Measurements from ENCODE around the gene NEGR1.

Gene NEGR1

DNA sequence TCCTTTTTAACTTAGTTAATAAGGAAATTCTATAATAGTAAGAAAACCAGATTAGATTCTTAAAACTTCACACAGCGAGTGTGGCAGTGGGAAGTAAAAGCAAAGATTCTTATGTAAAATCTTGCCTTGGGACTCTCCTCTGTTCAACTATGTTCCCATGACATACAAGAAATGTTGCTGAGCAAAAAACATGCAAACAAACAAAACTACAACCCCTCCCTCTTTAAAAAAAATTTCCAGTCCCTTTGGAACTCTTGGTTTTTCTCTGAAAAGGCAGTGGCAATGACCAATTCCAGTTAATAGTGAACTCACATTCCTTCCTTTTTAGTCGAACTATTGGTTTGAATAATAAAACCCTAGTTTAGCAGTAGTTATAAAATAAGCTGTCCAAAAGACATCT is 748.4 kb downstream of the NEGR1 start:
- DNase-seq: no peak

DNA sequence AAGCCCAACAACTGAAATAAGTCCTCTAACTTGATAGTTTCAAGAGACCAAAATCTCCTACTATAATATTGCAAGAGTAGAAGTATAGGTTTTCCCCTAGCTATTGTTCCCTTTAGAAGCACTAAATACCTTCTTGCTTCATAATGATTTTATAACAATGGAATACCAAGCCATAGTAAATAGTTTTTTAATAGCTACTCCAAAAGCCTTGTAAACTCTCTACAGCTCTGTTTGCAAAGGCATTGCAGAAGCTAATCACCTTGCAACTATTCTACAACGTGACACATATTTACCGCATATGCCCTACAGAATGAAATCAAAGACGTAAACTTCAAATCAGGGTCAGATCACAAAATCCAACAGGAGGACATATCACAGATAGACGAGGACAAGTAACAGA is 750.0 kb downstream of the NEGR1 start:
- DNase-seq: no peak

DNA sequence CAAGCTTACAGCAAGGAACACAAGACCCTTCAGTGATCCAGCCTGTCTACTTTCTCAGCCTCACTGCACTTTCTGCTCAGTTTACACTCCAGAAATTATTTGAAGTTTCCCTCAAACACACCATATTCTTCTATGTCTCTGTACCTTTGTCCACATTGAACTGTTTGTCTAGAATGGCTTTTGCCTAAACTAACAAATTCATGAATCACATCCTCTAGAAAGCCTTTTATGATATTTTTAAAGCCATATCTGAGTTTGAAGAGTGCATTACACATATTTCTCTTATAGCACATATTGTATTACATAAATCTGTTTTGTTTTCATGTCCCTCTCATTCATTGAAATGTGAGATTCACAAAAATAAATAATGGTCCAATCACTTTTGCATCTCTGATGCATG is 755.5 kb downstream of the NEGR1 start:
- no peak for DNase-seq

DNA sequence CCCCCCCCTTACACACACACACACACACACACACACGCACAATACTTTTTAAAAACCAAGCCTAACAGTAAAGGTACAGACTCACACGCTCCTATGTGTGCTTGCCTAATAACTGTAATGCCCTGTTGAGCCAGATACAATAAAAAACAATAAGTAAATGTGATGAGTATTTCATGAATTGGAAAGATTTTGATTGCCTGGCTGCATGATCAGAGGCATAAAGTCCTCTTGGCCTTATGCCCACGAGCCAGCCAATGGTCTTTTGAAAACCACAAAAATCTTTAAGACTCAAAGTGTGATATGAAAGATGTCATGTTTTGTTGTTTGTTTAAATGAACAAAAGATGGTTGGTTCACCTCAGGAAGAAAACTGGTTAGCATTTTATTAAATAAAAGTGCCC is 759.6 kb downstream of the NEGR1 start:
- no peak for DNase-seq

DNA sequence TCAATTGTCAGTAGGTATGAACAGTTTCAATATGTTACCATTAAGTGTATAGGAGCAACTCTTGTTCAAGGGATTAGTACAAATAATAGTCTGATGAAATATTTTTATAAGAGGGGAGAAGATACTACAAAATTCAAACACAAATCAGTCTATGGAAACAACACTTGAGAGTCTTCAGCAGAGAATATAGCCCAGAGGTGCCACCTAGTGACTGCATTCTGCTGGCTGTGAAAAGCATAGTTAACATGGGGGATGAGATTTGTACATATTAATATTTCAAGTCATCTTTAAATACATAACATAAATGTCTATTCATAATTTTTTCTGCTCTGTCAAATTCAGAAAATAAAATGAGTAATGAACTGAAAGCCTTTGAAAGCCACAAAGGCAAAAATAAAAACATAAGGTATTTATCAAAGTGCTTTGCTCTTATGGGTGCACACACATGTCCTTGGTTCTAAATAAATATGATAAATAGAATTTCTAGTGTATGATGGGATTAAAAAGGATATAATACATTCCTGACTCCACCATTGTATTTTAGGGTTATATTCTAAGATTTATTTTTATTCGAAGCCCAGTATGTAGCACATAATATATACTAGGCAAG is 760.6 kb downstream of the NEGR1 start:
- DNase-seq: no peak

DNA sequence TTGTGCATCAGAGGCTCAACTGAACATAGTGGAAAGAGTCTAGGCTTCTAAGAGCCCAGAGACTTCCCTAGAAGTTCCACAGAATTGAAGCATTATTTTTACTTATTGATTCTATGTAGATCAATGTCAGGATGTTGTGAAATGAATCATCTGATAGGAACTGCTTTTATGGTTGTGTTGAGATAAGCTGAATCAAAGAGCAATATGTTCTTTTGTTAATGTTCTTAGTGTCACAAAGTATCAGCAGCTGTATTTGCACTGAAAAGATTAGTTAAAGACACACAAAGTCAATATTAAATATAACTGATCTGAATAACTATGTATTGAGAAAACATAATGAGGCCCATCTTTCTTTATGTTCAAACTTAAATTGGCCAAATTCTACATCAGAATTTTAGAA is 770.8 kb downstream of the NEGR1 start:
- DNase-seq: no peak

DNA sequence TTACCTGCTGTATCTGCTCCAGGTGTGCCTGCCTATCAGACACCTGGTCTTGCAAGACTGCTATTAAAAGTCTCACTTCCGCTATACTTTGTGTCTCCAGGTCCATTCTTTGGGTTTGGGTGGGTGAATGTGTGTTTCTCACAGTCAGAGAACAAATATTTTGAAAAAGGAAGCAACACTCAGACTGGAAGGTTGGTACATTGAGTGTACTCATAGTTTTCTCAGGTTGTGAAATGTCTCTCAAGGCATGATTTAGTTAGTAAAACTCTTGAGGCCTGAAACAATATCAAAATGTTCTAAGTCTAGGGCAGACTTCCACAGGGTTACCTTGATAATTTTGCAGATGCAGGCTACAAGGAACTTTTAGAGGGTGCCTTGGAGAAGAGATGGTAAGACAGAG is 771.6 kb downstream of the NEGR1 start:
- no peak for DNase-seq

DNA sequence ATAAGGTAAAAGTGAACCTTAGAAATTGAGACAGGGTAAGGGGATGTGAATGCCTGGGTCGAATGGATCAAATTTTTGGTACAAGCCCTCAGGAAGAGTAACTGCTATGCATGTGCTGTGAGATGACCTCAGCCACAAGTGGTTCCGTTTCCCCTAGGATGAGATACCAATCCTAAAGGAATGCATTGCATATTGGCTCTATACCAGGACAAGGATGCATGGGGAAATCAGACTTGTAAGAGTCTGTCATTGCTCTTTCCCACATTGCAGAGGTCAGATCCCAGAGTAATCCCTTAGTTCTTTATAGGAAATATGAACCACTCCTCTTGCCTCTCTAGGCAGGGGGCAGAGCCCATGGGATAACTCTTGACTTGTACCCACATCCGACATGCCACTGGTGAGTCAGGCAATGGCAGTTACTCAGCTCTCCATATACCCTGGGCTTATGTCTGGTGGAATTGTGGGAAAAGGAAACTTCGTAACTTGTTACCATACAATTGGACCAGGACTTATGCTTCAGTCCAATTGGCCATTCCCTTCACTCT is 773.2 kb downstream of the NEGR1 start:
- DNase-seq: no peak

DNA sequence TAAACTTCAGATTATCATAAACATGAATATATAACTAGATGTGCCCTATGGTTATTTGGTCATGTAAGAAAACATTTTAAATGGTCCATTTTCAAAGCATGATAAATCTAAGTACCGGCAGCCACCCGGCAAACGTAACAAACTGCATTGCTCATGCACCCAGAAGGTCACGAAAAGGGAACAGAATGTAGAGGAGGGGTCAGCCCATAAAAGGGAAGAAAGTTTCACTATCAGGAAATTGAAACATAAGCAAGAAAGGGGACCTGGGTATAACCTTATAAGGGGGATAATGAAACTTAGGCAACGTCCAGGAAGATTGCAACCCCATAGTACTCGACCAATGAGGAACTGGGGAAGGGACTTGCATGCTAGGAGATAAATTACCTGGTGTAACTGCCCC is 780.3 kb downstream of the NEGR1 start:
- DNase-seq: no peak

DNA sequence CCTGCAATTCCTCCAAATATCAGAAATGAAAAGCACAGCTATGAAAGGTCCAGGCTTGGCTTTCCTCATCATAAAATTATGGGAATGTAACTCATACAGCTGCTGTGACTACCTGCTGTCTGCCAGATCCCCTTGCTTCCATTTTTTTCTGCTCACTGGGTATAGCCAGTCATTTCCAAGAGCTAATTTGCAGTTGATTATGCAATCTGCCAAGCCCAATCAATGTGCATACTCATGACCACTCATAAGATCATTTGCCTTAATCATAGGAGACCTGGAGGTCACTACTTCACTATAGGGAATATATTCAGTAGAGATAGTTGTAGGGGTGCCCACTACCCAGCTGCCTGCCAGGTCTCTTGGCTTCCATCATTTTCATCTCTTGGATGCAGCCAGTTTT is 783.8 kb downstream of the NEGR1 start:
- no peak for DNase-seq

DNA sequence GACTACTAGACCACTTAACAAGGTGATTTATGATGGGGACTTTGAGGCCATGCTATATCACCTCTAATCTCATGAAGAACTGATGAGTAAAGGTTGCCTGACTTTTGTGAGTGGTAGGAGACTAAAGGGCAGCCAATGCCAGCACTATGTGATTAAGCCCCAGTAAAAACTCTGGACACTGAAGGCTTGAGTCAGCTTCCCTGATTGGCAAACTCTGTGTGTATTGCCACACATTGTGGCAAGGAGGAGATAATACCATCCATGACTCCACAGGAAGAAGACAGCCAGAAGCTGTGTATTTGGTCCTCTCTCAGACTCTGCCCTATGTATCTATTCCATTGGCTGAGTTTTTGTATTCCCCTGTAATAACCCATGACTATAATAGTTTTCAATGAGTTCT is 788.2 kb downstream of the NEGR1 start:
- no peak for DNase-seq

DNA sequence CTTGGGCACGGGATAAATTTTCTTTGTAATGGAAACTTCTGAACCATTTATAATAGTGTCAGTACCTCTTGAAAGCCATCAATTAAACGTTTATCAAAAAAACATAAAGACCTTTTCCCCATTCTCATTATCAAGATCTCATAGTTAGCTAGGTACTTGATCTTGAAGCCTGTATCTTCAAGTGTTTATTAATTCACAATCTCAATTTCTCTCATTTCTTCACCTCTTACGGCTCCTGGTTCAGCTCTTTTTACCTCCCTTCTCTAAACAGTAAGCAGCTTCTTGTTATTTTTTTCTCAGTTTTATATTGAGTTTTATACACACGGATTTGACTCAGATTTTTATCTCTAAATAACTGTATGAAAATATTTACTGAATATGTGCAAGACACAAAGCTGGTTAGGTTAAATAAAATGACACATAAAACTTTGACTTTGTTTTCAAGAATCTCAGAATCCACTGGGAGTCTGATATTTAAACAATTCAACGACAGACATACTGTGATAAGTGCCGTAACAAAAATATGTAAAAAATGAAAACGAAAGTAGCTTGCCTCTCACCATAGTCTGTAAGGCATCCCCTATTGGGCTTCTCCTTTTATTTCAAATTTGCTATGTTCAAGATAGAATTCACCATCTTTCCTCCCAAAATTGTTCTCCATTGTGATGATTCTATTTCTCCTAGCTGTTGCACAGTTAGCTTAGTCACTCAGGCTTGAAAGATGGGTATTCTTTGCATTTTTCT is 789.9 kb downstream of the NEGR1 start:
- DNase-seq: no peak

DNA sequence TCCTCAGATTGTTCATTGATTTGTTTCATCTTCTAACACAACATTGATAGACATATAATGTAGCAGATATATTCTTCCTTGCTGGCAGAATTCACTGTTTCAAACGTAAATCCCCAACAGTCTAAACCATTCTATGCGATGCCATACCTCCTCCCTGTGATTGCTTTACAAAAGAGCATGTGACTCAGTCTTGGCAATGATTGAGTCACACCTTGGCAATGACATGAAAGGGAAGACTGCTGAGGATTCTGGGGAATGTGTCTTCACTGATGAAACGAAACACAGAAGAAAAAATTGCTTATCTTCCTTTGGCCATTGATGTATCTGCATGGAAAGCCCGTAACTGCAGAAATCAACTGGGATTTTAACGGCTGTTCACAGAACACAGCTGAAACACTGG is 791.9 kb downstream of the NEGR1 start:
- no peak for DNase-seq

DNA sequence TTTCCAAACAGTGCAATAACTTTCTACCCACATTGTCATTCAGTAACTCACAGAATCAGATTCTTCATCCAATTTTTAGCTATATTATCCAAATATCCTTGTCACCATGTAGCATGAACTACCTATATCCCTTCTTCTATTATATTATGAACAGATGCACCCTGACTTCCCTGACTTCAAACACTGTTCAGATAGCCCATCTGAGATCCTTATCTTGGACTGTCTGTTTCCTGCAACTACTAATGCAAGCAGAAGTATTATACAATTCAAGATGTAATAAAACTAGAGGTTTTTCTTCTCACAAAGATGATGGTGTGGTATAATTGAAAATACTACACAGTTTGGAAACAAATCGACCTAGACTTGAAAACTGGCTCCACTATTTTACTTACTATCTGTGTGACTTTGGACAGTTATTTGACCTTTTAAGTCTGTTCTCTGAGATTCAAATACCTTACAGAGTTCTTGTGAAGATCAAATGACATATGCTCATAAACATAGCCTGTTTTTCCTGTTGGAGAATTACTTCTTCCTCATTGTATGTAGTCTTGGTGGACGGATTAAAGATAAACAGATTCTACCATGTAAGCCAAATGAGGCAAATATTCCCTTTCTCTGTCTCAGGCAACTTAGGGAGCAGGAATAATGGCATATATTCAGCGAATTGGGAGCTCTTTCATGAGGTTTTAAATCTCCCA is 793.6 kb downstream of the NEGR1 start:
- DNase-seq: no peak

DNA sequence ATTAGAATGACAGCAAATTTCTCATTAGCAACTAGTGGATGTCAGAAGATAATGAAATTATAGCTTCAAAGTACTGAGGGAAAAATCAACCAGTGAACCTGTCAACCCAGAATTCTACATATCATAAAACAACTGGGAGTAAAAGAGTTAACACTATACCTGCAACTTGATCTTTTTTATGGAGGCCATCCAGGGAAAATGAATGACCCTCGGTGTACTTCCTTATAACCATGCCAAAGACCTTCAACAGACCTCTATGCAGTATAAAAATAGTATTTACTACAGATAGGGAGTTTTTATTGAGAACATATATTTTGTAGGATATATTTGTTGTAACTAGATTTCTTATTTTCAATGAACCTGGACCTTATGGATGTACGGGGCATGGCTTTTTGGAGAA is 809.0 kb downstream of the NEGR1 start:
- no peak for DNase-seq

DNA sequence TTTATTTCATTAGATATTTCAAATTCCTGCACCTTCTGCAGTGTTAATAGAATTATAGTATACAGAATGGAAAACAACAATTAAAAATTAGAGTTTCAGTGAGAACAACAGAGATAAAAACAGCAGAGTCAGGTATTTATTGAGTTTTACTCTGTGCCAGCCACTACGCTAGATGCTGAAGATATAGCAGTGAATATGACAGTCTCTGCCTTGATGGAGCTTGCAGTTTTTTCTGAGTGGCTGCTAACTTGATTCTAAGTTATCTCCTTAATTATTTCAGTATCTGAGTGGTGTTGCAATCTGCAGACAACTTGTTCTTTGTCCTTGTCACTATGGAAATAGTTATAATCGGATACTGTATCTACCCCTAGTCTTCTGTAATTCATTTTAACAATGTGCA is 817.2 kb downstream of the NEGR1 start:
- DNase-seq: no peak

DNA sequence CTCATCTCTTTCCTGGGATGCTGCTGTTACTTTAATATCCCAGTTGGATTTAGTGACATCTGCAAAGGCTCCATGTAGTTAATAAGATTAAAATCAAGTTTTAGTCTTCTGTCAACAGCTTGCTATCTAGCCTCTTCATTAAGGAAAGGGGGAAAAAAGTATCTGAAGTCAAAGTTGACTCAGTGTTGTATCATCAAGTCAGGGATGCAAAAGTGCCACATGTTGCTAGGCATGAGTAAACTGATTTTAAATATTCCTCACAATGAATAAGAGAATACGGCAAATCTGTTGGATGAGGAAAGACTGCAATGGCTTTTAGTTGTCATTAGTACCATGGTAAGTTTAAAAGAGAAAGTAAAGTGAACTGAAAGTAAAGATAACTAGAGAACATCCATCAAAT is 818.3 kb downstream of the NEGR1 start:
- DNase-seq: no peak

DNA sequence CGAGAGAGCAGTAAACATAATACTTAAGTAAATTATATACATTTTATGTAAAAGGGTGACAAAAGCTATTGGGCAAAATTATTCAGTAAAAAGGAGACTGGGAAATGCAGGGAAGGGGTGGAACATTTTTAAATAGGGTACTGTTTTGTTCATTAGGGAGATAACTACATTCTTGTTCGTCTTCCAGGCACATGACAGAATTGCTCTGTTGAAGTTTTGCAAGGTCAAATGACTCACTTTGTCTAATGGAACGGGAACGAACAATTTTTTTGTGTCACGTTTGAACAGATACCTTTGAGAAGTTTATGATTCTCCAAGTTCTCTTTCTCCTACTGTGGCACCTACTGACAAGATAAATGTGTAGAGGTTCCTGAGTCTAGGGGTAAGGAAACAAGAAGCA is 819.2 kb downstream of the NEGR1 start:
- no peak for DNase-seq

DNA sequence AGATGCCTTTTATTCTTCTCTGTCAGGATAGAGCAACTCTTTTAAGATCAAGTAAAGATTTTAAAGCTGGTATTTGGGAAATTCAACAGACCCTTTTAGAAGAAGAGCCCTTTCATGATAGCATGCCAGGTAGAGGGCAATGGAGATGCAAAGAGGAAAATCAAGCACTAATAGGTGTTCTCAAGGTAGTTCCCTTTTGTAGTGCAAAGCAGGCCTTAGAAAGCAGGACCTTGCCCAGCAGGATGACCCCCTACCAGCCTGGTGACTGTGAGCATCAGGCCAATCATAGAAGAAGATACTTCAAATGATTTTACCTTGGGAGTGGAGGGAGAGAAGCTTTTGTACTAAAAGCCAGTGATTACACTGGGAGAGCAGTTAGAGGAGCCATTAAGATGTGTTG is 820.1 kb downstream of the NEGR1 start:
- no peak for DNase-seq

DNA sequence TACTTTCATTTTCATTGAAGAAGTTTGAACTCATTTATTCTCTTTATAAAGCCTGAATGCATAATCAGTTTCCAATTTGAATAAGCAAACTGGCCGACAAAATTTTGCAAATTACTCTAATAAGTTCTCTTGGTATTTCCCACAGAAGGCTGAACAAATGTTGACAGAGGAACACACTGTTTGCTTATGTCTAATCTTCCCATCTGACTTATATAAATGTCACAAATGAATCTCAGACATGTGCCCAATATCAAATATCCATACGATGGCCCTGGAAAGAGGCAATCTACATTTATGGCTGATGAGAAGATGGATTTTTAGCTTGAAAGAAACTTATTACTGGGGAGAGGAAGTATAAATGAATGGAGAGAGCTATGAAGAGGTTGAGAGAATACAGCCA is 820.9 kb downstream of the NEGR1 start:
- no peak for DNase-seq

DNA sequence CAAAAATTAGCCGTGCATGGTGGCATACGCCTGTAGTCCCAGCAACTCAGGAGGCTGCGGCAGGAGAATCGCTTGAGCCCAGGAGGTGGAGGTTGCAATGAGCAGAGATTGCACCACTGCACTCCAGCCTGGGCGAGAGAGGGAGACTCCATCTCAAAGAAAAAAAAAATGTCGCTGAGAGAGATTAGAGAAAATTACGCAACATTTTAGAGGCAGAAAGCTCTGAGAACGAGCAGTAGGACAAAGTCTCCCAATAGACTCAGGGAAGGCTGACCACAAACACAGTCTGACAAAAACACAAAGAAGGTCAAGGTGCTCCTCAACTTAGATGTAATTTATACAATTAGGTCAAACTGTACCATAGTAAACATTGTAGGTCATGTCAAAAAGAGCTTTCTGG is 833.9 kb downstream of the NEGR1 start:
- DNase-seq: no peak

DNA sequence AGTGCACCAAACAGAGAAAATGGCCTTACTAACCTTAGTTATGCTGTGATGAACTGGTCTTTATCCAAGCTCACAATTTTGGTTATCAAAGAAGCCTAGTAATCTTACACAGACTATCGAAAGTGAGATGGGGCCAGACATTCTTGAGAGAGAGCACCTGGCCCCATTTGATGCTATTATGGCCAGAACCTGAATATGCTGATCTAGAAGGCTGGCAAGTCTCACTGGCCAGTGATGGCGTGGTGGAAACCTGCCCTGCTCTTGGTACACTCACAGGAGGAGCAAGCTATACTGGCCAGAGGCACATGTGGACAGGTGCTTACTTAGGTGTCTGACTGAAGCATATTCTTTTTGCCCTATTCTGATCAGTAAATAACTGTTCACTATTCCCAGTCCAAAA is 843.7 kb downstream of the NEGR1 start:
- DNase-seq: no peak

DNA sequence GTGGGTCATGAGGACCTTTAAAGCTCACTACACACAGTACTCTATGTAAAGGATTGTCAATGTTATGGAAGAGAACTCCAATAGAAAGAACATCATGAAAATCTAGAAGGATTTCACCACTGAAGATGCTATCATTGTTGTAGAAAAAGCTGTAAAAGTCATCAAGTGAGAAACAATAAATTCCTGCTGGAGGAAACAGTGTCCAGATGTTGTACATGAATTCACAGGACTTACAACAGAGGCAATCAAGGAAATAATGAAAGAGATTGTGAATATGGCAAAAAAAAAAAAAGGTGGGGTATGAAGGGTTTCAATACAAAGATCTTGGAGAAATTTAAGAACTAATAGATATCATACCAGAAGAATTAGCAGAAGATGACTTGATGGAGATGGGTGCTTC is 846.4 kb downstream of the NEGR1 start:
- no peak for DNase-seq

DNA sequence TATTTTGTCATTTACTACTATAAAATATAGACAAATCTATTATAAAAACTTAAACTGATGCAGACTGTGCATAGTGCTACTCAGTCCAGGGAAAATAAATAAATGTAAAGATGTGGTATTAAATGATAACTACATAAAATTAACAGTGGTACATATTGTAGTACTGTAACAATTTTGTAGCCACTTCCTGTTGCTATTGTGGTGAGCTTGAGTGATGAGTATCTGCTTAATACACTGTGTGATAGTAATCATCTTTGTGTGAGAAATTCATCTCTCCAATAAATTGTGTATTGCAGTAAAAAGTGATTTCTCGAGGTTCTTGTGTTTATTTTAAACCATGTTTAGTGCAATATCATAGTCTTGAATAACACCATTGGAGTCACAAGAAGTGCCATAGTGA is 848.1 kb downstream of the NEGR1 start:
- DNase-seq: no peak
